ENCODE data around the gene CYP27C1.

Gene CYP27C1

GRCh38 chr2:127193164-127193966, 26.7 kb downstream of the CYP27C1 start:
- no peak for DNase-seq

GRCh38 chr2:127191331-127192219, 28.5 kb downstream of the CYP27C1 start:
- no peak for DNase-seq

GRCh38 chr2:127188797-127189196, 31.3 kb downstream of the CYP27C1 start:
- DNase-seq, result no peak

GRCh38 chr2:127187831-127188230, 32.3 kb downstream of the CYP27C1 start:
- no peak for DNase-seq

- no peak for DNase-seq
Measured at GRCh38 chr2:127187081-127187775, 32.9 kb downstream of the CYP27C1 start.

- DNase-seq, result no peak
Measured at GRCh38 chr2:127185705-127186104, 34.4 kb downstream of the CYP27C1 start.

- DNase-seq, result no peak
Measured at GRCh38 chr2:127185093-127185492, 35.0 kb downstream of the CYP27C1 start.

GRCh38 chr2:127183771-127184170, 36.3 kb downstream of the CYP27C1 start:
- no peak for DNase-seq

GRCh38 chr2:127182626-127183458, 37.3 kb downstream of the CYP27C1 start:
- DNase-seq, result no peak

GRCh38 chr2:127181851-127182250, 38.2 kb downstream of the CYP27C1 start:
- DNase-seq, result no peak

GRCh38 chr2:127179766-127180165, 40.3 kb downstream of the CYP27C1 start:
- DNase-seq, result peak; percentile 79

- no peak for DNase-seq
Measured at GRCh38 chr2:127177617-127178263, 42.4 kb downstream of the CYP27C1 start.

- peak; percentile 45 for DNase-seq
Measured at GRCh38 chr2:127176371-127177311, 43.5 kb downstream of the CYP27C1 start.

GRCh38 chr2:127175751-127176354, 44.2 kb downstream of the CYP27C1 start:
- peak; percentile 50 for DNase-seq

- peak; percentile 50 for DNase-seq
Measured at GRCh38 chr2:127175041-127175721, 44.9 kb downstream of the CYP27C1 start.

- no peak for DNase-seq
Measured at GRCh38 chr2:127174640-127175039, 45.5 kb downstream of the CYP27C1 start.

- DNase-seq, result peak; percentile 45
Measured at GRCh38 chr2:127174136-127174535, 46.0 kb downstream of the CYP27C1 start.

GRCh38 chr2:127173057-127173456, 47.0 kb downstream of the CYP27C1 start:
- peak; percentile 94 for DNase-seq

GRCh38 chr2:127172306-127172705, 47.8 kb downstream of the CYP27C1 start:
- no peak for DNase-seq

All from fibroblast of skin of abdomen (primary cell).